ENCODE measurements around the gene HBD.

The HBD gene

DNA sequence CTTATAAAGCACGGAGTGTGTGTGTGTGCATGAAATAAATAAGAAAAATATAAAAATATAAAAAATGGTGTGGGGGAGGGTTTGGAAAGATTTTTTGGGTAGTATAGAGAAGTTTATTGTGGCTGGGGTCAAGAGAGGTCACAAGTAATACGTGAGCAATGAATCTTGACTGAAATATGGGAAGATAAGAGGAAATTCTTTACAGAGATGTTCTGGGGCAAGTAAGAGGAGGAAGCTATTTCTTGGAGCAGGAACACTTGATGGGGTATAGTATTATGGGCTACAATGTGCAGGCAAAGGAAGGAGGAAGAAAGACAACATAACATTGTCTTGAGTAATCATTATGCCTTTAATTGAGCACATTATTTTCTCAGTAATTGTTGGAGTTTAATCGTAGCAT, 2.1 kb downstream of the HBD start:
- no peak for DNase-seq (ENCODE audit: low read depth)

DNA sequence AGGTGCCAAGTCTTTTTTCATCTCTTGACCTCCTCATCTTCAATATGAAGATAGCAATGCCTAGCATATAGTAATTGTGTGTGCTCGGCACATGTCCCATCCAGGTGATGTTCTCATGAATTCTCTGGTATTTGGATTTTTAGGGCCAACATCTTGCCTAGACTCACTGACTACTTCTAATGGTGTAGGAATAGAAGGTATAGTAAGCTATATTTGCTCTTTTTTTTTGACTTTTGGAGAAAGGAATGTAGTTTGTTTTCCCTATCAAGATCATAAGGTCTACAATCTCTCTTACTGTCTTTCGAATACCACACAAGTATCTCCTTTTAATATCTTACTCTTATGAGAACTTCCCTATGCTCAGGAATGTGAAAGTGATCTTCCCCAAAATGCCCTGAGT, 3.2 kb downstream of the HBD start:
- no peak for DNase-seq (ENCODE audit: low read depth)

GRCh38 chr11:5230266-5230665, 4.0 kb downstream of the HBD start:
- no peak for DNase-seq (ENCODE audit: low read depth)

GRCh38 chr11:5229796-5230195, 4.5 kb downstream of the HBD start:
- DNase-seq (ENCODE audit: low read depth): no peak

DNA sequence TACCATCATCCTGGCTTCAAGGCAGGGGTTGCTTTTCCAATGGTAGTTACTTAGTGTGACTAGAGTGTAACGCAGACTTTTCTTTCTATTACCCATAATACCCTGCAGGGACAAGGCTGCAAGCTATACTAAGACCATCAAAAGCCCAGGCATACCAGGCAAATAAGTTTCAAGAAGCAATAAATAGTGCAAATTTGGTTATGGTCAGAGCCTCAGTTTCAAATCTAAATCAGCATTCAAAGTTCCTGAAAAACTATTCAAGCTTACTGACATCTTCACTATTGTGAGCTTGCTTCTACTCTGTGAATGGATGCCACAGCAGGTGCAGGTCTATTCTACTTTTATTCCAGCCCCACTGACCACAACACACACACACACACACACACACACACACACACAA, 4.9 kb downstream of the HBD start:
- no peak for DNase-seq (ENCODE audit: low read depth)

GRCh38 chr11:5228124-5228523, 6.2 kb downstream of the HBD start:
- DNase-seq (ENCODE audit: low read depth): no peak

GRCh38 chr11:5227681-5228080, 6.6 kb downstream of the HBD start:
- no peak for DNase-seq (ENCODE audit: low read depth)

GRCh38 chr11:5226732-5227310, 7.5 kb downstream of the HBD start, which contains the start of gene HBB:
TSS of gene HBB (minus strand) at chr11:5227071. CDS start at chr11:5227021, 50 bp downstream.
- DNase-seq (ENCODE audit: low read depth): no peak

DNA sequence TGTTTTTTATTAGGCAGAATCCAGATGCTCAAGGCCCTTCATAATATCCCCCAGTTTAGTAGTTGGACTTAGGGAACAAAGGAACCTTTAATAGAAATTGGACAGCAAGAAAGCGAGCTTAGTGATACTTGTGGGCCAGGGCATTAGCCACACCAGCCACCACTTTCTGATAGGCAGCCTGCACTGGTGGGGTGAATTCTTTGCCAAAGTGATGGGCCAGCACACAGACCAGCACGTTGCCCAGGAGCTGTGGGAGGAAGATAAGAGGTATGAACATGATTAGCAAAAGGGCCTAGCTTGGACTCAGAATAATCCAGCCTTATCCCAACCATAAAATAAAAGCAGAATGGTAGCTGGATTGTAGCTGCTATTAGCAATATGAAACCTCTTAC, 8.8 kb downstream of the HBD start:
- DNase-seq (ENCODE audit: low read depth): no peak

DNA sequence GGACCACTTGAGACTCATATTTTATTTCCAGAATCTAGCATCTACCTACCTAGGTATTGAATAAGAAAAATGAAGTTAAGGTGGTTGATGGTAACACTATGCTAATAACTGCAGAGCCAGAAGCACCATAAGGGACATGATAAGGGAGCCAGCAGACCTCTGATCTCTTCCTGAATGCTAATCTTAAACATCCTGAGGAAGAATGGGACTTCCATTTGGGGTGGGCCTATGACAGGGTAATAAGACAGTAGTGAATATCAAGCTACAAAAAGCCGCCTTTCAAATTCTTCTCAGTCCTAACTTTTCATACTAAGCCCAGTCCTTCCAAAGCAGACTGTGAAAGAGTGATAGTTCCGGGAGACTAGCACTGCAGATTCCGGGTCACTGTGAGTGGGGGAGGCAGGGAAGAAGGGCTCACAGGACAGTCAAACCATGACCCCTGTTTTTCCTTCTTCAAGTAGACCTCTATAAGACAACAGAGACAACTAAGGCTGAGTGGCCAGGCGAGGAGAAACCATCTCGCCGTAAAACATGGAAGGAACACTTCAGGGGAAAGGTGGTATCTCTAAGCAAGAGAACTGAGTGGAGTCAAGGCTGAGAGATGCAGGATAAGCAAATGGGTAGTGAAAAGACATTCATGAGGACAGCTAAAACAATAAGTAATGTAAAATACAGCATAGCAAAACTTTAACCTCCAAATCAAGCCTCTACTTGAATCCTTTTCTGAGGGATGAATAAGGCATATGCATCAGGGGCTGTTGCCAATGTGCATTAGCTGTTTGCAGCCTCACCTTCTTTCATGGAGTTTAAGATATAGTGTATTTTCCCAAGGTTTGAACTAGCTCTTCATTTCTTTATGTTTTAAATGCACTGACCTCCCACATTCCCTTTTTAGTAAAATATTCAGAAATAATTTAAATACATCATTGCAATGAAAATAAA, 9.5 kb downstream of the HBD start:
- DNase-seq (ENCODE audit: low read depth): no peak

GRCh38 chr11:5223686-5224085, 10.6 kb downstream of the HBD start:
- DNase-seq (ENCODE audit: low read depth): no peak

- no peak for DNase-seq (ENCODE audit: low read depth)
These were observed 11.1 kb downstream of the HBD start for GRCh38 chr11:5223146-5223545.

GRCh38 chr11:5210376-5210885, 23.9 kb downstream of the HBD start:
- DNase-seq (ENCODE audit: low read depth): no peak

DNA sequence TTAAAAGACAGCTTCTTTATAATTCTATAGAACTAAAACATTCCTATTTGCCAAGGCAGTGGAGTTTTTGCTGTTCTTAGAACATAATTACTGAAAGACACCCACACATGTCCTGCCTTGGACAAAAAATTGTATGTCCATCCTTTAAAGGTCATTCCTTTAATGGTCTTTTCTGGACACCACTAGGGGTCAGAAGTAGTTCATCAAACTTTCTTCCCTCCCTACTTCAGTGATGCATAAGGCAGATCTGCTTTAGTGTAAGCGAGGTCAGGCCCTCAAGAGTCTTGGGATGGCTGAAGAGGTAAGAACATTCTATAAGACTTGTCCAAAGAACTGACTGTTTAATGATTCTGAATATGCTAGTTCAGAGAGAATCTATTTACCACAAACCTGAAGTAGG, 29.5 kb downstream of the HBD start:
- DNase-seq (ENCODE audit: low read depth): peak; percentile 79

GRCh38 chr11:5203366-5203765, 30.9 kb downstream of the HBD start:
- DNase-seq (ENCODE audit: low read depth): no peak

DNA sequence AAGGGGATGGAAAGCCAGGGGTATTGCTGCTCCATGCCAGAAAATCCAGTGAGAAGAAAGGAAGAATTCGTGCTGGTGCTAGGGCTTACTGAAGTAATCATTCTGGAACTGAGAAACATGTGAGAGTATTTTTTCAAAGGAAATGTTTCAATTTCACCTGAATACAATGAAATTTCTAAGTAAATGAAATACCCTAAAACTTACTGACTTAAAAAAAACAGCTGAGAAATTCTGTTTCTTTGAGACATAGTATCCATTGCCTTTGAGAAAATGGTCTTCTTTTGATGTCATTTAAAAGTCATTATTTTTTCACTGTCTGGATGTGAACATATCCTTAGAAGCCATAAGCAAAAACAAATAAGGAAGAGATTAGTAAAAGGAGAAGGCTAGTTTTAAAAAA, 33.7 kb downstream of the HBD start, which contains the start of gene OR51V1:
Gene OR51V1 (minus strand): TSS at position 101 of the 400 bp plus-strand sequence. CDS start 0 bp downstream, at position 101.
- no peak for DNase-seq (ENCODE audit: low read depth)

- no peak for DNase-seq (ENCODE audit: low read depth)
These were observed 36.0 kb downstream of the HBD start for GRCh38 chr11:5198285-5198684.

GRCh38 chr11:5197536-5197935, 36.7 kb downstream of the HBD start:
- DNase-seq (ENCODE audit: low read depth): peak; percentile 40

DNA sequence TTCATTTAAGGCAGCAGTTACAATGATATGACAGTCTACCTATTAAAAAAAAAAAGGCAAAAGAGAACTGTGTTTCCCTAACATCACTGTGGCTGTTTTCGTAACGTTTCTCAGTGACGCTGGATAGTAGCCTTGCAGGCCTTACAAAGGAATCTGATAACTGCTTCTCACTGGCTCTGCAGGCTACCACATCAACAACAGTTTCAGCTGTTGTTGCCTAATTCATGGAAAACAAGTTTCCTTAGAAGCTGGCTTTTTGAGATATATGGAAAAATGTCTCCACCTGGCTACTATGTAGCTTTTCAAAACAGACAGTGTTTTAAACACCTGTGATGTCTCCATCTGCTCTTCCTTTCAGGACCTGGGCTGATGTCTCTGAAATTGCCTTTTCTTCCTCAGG, 37.6 kb downstream of the HBD start:
- DNase-seq (ENCODE audit: low read depth): no peak

DNA sequence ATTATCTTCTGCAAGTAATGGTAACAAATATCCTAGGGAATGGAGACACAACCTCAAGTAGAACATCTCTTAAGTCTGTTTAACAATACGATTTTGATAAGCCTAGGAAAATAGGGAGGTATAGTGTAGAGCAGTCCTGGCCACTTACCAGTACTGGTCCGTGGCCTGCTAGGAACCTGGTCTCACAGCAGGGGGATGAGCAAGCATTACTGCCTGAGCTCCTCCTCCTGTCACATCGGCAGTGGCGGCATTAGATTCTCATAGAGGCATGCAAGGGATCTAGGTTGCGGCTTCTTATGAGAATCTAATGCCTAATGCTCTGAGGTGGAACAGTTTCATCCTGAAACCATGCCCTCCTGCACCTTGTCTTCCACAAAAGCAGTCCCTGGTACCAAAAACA, 38.2 kb downstream of the HBD start:
- DNase-seq (ENCODE audit: low read depth): no peak

GRCh38 chr11:5192738-5193137, 41.5 kb downstream of the HBD start:
- DNase-seq (ENCODE audit: low read depth): no peak

DNA sequence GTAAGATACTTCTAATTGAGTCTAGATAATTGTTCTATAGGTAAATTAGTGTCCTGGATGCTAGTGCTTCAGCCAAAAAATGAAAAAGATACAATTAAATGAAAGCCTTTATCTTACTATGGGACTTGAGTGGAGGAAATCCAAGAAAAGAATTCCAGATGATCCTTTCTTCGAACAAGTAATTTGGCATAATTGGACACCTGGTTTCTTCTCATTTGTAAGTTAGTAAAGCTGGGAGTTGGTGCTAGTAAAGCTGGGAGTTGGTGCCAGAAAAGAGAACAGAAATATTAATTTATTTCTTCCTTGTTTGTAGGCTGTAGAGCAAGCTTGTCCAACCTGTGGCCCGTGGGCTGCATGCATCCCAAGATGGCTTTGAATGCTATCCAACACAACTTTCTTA, 46.1 kb downstream of the HBD start:
- no peak for DNase-seq (ENCODE audit: low read depth)

All from EH (cell line).